Neutrophil (primary cell): Measurements from ENCODE around the gene USB1.

Experiments used
- H3K27ac ChIP-seq: fragments of 200-600 bp; sonication (generic); 2 replicates; pipeline ENCODE4 v1.5.1; 2016; ENCODE audit warnings: mild to moderate bottlenecking, moderate library complexity
- H3K27me3 ChIP-seq: fragments of 200-600 bp; sonication (generic); 2 replicates; pipeline ENCODE4 v1.6.0; 2016; ENCODE audit warnings: mild to moderate bottlenecking
- H3K36me3 ChIP-seq: fragments of 200-600 bp; sonication (generic); 2 replicates; pipeline ENCODE4 v1.5.1; 2017
- H3K4me1 ChIP-seq, 2 experiments: fragments of 200-600 bp in 1 of 2; sonication (generic) in 1 of 2; 1 replicate in 1 of 2; 2 replicates in 1 of 2; pipeline versions ENCODE4 v1.5.1 to v1.6.1; 2013 to 2016; ENCODE audit warnings: low read depth in 1 of 2, low read length in 1 of 2, mild to moderate bottlenecking in 1 of 2, moderate library complexity in 1 of 2; ENCODE audit not compliant: control insufficient read depth in 1 of 2, insufficient read depth in 1 of 2
- H3K4me3 ChIP-seq, 2 experiments: fragments of 200-600 bp in 1 of 2; sonication (generic) in 1 of 2; 1 replicate in 1 of 2; 2 replicates in 1 of 2; pipeline ENCODE4 v1.5.1; 2013 to 2016; ENCODE audit warnings: low read depth in 1 of 2, low read length in 1 of 2, mild to moderate bottlenecking in 1 of 2, moderate library complexity in 1 of 2
- H3K9me3 ChIP-seq: fragments of 200-600 bp; sonication (generic); 2 replicates; pipeline ENCODE4 v1.5.1; 2016
- TF ChIP-seq, protein P1 (sequence below): fragments of 200-600 bp; sonication (generic); IDR thresholded peaks from 2 replicates; pipeline ENCODE4 v1.5.1; 2016; ENCODE audit warnings: antibody characterized with exemption

The USB1 gene

DNA sequence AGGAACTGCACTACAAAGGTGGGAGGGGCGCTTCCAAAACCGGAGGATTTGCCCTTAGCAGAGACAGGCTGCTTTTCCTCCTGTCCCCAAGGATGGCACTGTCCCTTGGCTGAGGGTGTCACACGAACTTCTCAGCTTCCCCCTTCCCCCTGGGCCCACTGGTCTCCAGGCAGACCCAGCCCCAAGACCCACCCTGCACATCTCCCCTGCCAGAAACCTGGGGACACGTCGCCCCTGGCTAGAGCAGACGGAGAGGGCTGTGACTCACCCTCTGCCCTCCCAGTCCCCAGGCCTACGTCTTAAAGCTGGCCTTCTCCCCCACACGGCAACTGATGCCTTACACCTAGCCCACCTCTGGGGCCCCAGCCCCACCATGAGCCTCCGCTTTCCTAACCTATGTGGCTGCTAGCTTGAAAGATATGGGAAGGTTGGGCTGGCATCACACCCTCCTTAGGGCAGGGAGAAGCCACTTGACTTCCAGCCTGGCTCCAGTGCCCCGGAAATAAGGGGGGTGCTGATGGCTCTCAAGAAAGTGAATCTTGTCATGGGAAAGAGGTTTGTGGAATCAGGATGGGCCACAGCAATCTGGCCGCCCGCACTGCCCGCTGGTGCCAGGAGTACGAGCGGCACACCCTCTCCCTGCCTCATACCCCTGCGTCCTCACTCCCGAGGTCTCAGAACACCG lies 5.3 kb upstream of the USB1 start:
- H3K9me3 ChIP-seq: no peaks in the 10 kb centered on the region
- no peaks in the 10 kb centered on the region for H3K27me3 ChIP-seq
- H3K27ac ChIP-seq: peak overlapping the region; percentile 94
- peaks cover 29% of the 10 kb centered on the region for H3K36me3 ChIP-seq
- peaks cover 62 to 73% of the 10 kb centered on the region in 2 experiments for H3K4me1 ChIP-seq
- no peak overlapping the region for H3K4me3 ChIP-seq
- TF ChIP-seq, protein P1, sequence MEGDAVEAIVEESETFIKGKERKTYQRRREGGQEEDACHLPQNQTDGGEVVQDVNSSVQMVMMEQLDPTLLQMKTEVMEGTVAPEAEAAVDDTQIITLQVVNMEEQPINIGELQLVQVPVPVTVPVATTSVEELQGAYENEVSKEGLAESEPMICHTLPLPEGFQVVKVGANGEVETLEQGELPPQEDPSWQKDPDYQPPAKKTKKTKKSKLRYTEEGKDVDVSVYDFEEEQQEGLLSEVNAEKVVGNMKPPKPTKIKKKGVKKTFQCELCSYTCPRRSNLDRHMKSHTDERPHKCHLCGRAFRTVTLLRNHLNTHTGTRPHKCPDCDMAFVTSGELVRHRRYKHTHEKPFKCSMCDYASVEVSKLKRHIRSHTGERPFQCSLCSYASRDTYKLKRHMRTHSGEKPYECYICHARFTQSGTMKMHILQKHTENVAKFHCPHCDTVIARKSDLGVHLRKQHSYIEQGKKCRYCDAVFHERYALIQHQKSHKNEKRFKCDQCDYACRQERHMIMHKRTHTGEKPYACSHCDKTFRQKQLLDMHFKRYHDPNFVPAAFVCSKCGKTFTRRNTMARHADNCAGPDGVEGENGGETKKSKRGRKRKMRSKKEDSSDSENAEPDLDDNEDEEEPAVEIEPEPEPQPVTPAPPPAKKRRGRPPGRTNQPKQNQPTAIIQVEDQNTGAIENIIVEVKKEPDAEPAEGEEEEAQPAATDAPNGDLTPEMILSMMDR: no peak

DNA sequence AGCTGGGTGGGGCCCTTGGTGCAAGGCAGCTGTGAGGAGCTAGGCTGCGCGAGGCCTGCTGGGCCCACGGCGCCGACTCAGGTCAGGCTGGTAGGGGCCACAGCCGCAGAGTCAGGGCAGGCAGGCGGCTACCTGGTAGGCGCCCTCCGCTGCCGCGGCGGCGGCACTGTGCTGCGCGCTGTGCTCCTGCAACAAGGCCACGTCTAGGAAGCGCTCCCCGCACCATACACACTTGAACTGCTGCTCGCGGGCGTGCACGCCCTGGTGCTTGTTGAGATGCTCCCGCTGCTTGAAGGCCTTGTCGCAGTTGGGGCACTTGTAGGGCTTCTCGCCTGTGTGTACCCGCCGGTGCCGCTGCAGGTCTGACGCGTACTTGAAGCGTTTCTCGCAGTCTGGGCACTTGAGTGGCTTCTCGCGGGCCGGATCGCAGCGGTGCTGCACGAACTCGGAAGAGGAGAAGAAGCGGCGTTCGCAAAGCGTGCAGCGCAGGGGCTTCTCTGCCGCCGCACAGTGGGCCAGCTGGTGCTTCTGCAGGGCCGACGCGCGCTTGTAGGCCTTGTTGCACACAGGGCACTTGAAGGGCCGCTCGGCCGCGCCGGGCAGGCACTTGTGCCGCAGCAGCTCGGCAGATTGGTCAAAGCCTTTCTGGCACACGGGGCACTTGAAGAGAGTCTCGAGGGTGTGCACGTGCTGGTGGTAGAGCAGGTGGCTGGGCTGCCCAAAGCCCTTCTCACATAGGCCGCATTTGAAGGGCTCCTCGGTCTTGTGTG lies 4.6 kb upstream of the USB1 start:
- Histone ChIP-seq H3K4me1 (peaks cover 63 to 76% of the 10 kb centered on the region in 2 experiments), H3K4me3 (no peak overlapping the region), H3K36me3 (peaks cover 29% of the 10 kb centered on the region), H3K27me3 (no peaks in the 10 kb centered on the region), H3K27ac (peak overlapping the region; percentile 94), H3K9me3 (no peaks in the 10 kb centered on the region)
- TF ChIP-seq, protein P1: no peak

DNA sequence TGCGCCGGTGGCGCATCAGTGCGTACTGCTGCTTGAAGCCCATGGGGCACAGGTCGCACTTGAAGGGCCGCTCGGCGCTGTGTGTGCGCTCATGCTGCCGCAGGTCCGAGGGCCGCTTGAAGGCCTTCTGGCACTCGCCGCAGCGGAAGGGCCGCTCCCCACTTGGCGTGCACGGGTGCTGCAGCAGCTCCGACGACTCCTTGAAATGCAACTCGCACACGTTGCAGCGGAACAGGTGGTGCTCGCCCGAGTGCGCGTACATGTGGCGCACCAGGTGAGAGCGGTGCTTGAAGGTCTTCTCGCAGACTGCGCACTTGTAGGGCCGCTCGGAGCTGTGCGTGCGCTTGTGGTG lies 4.1 kb upstream of the USB1 start:
- H3K9me3 ChIP-seq: no peaks in the 10 kb centered on the region
- H3K4me1 ChIP-seq: peaks cover 69 to 81% of the 10 kb centered on the region in 2 experiments
- peak overlapping the region in 1 of 2 experiments; percentile 97 for H3K4me3 ChIP-seq
- TF ChIP-seq, protein P1: no peak
- peaks cover 29% of the 10 kb centered on the region for H3K36me3 ChIP-seq
- no peaks in the 10 kb centered on the region for H3K27me3 ChIP-seq
- H3K27ac ChIP-seq: peak overlapping the region; percentile 94

DNA sequence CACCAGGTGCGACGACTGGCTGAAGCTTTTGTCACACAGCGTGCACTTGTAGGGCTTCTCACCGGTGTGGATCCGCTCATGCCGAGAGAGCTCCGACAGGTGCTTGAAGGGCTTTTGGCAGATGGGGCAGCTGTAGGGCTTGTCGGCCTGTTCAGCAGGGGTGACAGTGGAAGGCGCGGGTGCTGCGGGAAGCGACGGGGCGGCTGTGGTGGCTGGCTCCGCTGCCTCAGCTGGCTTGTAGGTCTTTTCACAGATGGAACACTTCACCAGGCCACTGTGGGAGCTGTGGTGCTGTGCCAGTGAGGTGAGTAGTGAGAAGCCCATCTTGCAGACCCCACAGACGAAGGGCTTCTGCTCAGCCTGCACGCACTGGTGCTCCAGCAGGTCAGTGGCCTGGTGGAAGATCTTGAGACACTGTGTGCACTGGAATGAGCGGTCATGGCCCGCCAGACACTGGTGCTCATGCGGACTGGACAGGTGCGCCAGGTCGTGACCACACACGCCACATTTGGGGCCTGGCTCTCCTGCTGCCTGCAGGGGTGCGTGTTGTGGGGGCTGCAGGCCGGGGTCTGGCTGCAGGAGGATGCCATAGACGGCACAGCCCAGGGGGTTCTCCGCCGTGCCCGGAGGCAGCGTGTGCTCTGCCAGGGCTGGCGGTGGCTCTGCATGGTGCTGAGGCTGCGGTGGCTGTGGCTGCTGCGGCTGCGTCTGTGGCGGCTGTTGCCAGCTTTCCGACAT lies 3.5 kb upstream of the USB1 start:
- Histone ChIP-seq H3K36me3 (peaks cover 34% of the 10 kb centered on the region), H3K4me1 (peaks cover 74 to 80% of the 10 kb centered on the region in 2 experiments), H3K4me3 (peak overlapping the region; percentile 91 to 97), H3K9me3 (no peaks in the 10 kb centered on the region), H3K27me3 (no peaks in the 10 kb centered on the region), H3K27ac (peak overlapping the region; percentile 94)
- TF ChIP-seq, protein P1: no peak

DNA sequence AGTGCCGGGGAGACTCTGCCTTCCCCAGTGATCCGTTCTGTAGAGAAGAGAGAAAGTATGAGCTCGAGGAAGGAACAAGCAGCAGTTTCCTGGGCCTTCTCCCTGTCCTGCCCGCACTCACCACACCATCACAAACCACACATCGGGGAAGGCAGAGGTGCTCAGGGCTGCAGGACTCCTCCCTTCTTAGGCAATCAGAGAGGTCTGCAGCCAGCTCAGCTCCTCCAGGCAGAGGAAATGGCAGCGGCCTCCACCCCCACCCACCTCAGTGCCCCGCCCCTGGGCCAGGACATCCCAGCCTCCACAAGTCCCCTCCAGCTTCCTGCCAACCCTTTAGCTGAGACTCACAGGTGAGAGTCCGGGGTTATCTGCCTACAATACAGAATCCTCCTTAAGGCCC lies 2.7 kb upstream of the USB1 start:
- TF ChIP-seq, protein P1: no peak
- no peaks in the 10 kb centered on the region for H3K27me3 ChIP-seq
- peak overlapping the region; percentile 94 for H3K27ac ChIP-seq
- peaks cover 70 to 72% of the 10 kb centered on the region in 2 experiments for H3K4me1 ChIP-seq
- peak overlapping the region; percentile 91 to 97 for H3K4me3 ChIP-seq
- H3K9me3 ChIP-seq: no peaks in the 10 kb centered on the region
- H3K36me3 ChIP-seq: peaks cover 42% of the 10 kb centered on the region
